Globus pallidus (tissue), 1 donor: ENCODE results near the gene VRK1.

ENCODE experiments used
- DNase-seq: peaks from one replicate; pipeline ENCODE4 v3.0.0-alpha.2; 2015; ENCODE audit warnings: low spot score

Gene VRK1

DNA sequence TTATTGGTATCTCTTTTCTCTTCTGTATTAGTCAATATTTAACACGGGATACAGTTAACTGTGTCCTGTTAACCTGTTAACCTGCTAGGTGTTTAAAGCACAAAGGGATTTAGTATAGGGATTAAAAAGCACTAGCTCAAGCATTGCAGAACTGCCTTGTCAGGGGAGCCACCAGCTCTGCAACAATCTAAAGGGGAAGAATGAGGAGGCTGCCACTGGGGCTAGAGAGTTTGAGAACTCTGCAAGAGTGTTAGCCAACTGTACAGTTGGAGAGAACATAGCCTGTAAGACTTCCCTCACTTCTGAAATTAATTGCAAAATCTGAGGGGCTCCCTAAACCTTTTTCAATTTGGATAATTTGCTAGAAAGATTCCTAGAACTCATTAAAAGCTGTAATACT, 6.5 kb upstream of the VRK1 start:
- no peak for DNase-seq

DNA sequence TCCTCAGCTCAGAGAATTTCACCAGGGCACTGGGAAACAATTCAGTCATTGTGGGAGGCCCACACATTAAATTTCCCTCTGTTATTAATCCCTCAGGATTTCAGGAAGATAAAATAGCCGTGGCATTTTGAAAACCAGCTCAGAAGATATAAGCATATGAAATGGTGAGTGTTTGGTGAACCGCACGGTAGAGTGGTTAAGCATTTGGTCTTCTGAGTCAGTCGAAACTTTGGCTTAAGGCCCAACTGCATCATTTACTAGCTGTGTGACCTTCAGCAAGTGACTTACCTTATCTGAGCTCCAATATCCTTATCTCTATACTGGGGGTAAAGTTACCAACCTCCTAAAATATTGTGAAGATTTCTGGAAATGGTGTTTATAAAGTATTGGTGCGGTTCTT, 5.2 kb upstream of the VRK1 start:
- no peak for DNase-seq

DNA sequence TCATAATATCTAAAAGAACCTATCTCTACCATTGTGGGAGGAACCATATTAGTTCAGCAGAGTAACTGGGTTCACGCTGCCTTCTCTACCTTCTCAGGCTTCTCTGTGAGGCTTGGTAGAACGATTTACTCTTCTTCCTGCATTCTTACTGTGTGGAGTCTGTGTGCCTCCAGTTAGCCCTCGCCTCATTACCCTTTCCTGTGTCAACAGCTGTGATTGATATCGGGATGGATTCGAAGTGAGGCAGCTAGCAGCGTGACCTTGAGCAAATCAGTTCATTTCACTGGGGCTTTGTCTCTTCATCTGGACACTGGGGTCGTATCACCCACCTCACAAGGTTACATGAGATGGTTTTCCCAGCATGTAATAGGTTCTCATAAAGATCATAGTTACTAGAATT, 4.6 kb upstream of the VRK1 start:
- DNase-seq, result no peak

DNA sequence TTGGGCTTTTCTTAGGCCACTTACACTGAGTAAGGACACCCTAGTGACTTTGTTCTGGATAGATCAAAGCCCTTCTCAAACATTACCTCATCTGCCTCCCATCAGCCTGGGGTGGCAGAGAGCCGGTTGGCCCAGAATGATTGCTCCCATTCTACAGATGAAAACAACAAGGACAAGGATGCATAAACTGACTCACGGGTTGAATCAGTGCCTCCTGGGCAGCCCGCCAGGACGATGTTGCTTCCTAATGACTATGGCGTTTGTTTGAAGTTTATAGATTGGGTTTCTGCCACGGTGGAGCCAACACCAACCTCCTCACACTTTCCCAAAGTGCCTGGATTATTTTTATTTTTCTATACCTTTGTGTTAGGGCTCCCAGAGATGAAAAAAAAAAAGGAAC, 3.6 kb upstream of the VRK1 start:
- DNase-seq, result no peak

DNA sequence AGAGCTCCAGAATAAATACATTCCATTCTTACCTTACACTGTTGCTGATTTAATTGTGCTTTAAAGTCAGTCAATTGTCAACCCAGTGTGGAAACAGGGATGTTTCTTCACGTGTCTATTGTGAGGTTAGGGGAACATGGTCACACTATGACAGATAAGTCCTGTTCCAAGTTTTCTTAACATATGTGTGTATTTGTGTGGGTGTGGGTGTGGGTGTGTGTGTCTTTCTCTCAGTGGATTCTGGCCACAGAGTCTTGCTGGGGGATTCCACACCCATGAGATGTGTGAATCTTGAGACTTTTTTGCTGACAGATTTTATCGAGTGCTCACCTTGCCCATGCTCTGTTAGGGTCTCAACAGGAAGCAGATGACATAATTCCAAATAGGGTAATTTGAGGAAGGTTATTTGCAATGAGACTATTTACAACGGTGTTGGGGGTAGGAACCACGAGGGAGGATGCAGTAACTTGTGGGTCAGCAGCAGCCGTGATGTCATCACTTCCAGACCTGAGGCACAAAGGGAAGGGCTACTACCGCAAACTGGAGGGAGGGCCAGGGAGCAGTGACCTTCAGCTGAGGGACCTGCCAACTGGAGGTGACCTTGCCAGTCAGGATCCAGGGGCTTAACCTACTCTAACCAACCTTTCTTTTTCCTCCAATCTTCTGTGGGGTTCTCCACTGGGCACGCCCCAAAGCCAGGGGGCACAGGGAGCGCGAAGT, 1.9 kb upstream of the VRK1 start:
- DNase-seq, result no peak

DNA sequence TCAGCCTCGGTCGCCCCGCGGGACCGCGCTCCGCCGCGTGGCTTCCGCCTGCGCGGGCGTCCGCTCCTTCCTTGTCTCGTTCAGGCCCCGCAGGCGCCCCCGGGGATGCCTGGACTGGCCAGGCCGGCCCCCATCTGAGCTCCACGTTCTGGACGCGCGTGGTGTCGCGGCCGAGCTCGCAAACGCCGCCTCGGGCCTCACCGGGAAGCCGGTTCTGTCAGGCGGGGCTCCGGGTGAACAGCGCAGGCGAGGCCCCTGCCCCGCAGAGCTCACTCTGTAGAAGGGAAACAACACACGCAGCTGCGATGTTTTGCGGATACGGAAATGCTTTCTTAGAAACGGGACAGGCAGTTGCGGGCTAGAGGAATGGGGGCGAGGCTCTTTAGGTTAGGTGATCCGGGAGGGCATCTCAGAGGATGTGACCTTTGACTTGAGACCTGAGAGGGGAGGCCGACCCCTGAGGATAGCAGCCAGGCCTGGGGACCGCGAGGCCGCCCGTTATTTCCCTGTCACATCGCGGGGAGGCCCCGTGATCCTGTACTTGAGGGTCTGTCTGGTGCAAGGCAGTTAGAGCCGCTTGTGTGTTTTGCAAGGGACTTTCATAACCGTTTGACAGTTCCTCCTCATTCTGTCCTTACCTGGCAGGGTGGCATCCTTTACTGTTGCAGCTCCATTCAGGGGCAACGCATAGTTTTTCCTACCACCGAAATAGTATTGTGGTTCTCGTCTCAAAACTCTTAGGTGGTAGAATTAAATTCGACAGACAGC, 584 bp downstream of the VRK1 start:
- DNase-seq, result no peak

DNA sequence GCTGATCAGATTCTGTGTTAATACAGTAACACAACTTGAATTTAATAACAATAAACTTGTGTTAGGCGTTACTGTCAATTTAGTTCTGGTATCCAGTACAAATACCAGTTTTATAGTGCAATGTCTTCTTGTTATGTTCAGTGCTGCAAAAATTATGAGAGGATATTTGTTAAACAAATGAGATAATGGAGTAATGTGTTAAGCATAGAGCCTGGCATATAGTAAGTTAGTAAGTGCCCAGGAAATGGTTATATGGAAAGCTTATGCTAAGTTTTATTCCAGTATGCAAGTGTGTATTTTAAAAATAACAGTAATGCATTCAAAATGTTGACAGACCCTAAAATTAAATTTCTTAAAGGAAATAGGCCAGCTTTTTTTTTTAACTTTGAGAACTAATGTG, 1.8 kb downstream of the VRK1 start:
- no peak for DNase-seq

DNA sequence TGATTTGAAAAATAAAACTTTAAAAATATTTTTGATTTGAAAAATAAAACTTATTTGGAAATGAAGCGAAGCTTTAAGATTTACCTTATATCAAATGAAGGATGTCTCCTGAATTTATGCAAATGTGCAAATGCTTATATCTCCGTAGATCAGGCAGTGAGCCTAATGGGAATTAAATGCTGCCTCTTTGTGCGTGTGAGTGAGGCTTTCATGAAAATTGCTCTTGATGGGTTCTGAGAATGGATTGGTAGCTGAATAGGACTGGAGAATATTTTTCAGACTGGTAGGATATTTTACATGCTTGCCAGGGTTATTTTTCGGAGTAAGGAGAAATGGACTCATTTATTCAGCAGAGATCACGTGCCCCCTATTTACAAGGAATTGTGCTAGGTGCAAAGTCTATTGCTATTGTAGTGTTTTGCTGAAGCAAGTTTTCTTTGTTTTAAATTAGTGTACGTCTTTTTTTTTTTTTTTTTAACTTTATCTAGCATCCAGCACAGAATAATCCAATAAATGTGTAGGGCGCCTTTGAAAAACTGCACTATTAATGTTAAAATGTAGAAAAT, 2.4 kb downstream of the VRK1 start:
- DNase-seq, result no peak

DNA sequence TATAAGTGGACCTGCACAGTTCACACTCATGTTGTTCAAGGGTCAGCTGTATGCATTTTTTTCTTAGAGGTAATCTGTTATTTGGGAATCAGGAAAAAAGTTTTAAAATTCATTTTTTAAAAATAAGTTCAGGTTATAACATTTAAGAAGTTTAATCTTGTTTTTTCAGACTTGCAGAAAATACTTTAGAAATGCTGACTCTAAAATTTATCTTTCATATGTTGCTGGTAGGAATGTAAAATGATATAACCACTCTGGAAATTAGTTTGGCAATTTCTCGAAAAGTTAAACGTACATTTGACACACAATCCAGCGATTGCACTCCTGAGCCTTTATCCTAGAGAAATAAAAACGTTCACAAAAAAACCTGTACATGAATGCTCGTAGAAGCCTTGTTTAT, 4.7 kb downstream of the VRK1 start:
- no peak for DNase-seq

DNA sequence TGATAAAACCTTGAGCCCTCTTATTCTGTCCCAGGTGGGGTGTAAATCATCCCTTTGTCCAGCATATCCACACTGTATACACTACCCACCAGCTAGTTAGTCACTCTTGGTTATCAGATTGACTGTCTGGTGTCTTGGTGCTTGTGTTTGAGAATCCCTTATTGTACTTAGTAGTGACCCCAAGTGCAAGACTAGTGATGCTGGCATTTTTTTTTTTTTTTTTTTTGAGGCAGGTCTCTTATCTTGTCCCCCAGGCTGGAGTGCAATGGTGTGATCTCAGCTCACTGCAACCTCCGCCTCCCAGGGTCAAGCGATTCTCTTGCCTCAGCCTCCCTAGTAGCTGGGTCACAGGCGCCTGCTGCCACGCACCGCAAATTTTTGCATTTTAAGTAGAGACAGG, 5.8 kb downstream of the VRK1 start:
- DNase-seq, result no peak

DNA sequence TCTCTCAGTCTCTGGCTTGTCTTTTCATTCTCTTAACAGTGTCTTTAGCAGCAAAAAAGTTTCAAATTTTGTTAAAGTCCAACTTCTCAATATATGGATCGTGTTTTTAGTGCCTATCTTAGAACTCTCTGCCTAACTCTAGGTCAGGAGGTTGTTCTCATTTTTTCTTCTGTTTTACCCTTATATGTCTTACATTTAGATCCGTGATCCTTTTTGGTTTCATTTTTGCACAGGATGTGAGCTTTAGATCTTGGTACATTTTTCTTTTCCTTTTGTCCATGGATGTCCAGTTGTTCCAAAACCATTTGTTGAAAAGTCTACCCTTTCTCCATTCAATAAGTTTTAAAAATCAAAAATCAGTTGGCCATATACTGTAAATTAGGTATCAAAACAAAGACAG, 6.8 kb downstream of the VRK1 start:
- DNase-seq, result no peak

DNA sequence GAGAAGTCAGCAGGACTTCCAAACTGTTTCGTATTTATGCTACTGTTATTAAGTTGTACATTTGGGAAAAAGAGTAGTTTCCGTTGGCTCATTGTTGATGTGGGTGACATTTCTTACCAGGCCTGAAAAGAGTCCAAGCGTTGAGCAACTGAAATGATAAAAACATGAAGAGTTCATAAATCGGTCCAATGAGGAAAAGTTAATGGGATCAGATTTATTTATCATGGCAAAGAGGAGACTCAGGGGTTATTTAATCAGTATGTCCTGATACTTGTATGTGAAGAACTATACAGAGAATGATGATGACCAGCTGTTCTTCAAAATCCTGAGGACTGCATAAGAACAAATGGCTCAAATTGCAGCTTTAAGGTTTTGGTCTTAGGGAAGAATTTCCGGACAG, 7.7 kb downstream of the VRK1 start:
- DNase-seq, result no peak

DNA sequence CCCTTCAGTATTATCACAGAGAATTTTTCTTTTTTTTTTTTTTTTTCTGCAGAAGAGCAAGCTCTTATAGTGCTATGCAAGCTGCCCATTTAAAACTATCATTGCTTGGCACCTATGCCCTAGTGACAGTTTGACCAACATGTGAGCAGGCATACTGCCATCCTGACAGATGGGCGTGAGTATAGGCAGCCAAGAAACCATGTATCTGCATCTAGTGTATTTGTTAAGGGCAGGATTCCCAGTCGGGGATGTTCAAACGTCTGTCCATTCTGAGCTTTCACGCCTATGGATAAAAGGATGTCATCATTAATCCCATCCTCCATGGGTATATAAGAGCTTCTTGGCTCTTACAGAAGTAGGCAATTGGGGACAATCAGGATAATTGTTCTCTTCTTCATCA, 8.8 kb downstream of the VRK1 start:
- no peak for DNase-seq

DNA sequence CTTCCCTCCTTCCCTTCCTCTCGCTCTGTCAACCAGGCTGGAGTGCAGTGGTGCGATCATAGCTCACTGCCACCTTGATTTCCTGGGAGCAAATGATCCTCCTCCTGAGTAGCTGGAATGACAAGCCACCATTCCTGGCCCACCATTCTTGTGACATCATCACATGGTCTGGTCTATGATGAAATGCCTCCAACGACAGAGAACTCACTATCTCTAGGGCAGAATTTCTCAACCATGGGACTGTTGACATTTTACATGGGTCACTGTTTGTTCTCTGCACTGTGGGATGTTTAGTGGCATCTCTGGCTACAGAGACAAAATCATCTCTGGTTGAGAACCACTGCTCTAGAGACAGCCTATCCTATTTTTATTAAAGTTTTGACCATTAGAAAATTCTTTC, 9.7 kb downstream of the VRK1 start:
- DNase-seq, result no peak

DNA sequence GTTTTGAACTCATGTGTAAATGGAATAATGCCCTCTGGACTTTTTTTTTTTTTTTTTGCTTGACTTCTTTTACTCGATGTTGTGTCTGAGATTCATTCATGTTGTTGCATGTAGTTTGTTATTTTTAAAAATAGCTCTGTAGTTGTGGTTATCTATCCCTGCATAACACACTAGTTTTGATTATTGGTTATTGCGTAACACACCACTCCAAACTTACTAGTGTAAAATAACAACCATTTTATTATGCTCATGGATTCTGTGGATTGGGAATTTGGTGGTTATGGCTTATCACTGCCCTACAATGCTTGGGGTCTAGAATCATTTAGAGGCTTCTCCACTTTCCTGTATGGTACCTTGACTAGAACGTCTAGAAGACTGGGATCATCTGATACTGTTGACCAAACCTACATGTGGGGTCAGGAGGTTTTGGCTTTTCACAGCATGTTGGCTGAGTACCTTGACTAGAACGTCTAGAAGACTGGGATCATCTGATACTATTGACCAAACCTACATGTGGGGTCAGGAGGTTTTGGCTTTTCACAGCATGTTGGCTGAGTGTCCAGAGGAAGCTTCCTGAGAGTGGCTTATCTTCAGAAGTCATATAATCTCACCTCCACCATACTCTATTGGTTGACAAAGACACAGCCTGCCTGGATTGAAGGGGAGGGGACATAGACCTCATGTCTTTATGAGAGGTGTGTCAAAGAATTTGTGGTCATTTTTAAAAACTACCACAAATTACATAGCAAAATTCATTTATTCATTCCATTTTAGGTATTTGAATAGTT, 11.6 kb downstream of the VRK1 start:
- no peak for DNase-seq

DNA sequence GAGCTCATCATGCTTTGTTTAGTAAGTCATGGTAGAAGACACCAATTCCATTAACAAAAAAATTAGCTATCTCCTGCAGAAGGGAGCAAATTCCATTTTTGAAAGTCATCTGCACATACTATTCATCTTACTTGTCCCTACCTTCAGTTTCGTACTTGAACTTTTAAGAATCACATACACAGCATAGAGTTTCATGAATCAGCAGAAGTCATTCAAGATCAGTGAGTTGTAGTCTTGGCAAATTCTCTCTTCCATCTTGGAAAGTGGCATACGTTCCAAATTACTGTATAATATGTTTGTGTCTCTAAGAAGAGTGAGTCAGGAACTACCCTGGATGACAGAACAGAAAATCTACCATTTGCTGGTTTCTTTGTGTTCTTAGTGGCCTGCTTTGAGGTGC, 14.1 kb downstream of the VRK1 start:
- DNase-seq, result no peak

DNA sequence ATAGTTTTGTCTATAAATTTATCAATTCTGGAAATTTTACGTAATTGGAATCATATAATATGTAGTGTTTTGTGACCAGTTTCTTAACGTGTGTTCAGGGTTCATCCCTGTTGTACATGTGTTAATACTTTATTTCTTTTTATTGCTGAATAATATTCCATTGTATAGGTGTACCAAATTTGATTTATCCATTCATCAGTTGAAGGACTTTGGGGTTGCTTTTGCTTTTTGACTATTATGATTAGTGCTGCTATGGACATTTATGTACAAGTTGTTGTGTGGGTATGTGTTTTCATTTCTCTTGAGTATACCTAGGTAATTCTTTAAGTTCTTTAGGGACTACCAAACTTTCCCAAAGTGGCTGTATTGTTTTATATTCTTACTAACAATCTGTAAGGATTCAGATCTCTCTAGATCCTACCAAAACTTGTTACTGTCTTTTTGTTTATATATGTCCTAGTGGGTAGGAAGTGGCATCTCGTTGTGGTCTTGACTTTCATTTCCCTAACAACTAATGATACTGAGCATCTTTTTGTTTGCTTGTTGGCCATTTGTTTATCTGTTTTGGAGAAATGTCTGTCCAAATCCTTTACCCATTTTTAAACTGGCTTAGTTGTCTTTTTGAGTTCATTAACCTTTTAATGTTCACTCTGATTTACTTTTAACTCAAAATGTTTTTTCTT, 14.9 kb downstream of the VRK1 start:
- DNase-seq, result no peak

DNA sequence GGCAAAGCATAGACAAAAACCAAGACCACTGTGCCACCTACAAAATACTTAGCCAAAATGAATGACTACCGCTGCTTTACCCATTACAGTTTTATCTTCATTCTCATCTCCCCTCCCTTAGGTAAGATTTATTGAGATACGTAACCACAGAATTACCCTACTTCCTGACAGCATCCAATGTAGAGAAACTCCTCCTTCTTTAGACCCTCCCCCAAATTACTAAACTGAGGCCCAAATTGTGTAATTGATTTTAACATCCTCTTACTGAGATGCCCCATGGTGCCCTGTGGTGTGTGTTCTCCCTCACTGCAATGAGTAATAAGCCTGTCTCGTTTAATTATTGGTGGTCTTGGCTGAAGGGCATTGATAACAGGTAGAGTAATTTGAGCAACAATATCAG, 19.1 kb downstream of the VRK1 start:
- DNase-seq, result no peak

DNA sequence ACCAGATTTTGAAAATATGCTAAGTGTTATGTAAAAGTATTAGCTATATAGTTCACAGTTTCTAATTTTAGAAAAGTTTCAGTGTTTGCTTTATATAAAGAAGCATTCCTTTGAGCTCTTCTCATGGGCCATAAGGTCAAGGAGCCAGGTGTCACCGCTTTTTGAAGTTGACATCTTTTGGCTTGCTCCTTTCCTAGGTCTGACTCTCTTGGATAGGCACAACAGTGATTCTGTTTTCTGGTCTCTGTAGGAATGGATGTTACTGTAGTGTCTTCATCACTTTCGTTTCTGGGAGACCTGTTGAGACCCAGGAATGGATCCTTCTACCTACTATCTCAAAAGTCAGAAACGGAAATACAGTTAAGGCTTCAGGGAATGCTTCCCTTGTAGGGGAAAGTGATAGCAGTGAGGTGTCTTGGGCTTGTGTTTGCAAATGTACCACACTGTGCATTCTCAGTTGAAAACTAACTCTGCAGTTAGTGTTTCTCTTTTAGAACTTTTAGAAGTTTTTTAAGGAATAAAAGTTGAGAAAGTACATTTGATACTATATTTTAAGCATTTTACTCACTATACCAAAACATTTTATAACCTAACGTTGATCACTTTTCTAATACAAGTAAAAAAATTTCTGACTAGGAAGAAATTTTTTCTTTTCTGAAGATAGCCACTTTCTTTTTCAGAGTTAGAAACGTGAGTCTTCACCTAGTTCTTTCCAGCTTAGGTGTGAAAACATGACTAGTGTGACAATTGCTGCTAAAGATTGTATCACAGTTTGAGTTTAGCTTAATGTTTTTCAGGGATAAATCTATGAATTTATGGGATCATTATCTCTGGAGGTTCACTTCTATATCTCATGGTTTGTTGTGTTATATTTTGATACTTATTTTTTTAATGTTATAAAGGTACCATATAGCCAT, 20.8 kb downstream of the VRK1 start:
- no peak for DNase-seq

DNA sequence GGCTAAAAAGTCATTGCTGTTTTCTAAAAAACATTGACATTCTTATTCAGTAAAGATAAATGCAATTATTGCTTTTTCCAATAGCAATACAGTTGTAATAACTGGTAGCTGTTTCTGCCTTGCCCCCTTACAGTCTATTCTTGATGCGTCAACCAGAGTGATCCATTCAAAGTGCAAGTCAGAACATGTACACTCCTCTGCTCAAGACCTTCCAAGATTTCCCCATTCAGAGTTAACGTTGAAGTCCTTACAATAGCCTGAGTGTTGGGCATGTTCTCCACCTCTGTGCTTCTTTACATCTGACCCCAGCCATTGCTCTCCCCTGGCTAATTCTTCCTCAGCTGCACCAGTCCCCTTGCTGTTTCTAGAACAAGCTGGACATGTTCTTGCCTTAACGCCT, 24.3 kb downstream of the VRK1 start:
- no peak for DNase-seq

DNA sequence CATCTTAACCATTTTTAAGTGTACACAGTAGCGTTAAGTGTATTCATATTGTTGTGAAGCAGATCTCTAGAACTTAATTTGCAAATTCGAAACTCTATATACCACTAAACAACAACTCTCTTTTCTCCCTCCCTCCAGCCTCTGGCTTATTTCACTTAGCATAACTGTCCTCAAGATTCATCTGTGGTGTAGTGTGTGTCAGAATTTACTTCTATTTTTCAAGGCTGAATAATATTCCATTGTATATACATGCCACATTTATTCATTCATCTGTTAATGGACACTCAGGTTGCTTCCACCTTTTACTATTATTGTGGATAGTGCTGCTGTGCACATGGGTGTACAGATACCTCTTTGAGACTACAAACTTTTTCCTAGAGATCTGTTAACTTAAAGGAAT, 26.5 kb downstream of the VRK1 start:
- no peak for DNase-seq
